A673 (cell line): Measurements from ENCODE around the gene TRIM74. TPM values are rescaled to one million over a fixed set of nuclear protein-coding genes. Genes with fewer than 3 reads are reported as not detected.
"Not testable (repeated sequence)": the region's sequence is repeated elsewhere in the genome, so short reads cannot be mapped to it uniquely, and the experiment has no call there.

Experiments used
- BruUV-seq: library from RNA; stranded (reverse); fragments of 400-500 nt; replicated peaks from 2 replicates; lab custom pipeline; 2021; lab: Mats Ljungman, UMichigan
- CTCF ChIA-PET: fragments of 300-600 bp; sonication (Branson Sonifier 250); formaldehyde crosslinking; loops from one replicate; lab custom pipeline; 2022; ENCODE audit warnings: antibody characterized with exemption; lab: Charles Lee
- POLR2A ChIA-PET: fragments of 300-600 bp; sonication (Branson Sonifier 250); formaldehyde crosslinking; loops from one replicate; lab custom pipeline; 2022; ENCODE audit warnings: antibody characterized with exemption; ENCODE audit not compliant: low non-redundant PET; lab: Charles Lee
- DNase-seq: peaks from one replicate; pipeline ENCODE4 v3.0.0-alpha.2; 2015; ENCODE audit warnings: low spot score
- H3K27ac ChIP-seq: fragments of 200-600 bp; sonication (generic); 2 replicates; pipeline ENCODE4 v1.5.1; 2016; ENCODE audit warnings: mixed run types, low read depth, mild to moderate bottlenecking, mixed read lengths, antibody characterized with exemption, low read length; ENCODE audit not compliant: poor library complexity, severe bottlenecking
- H3K27me3 ChIP-seq: fragments of 200-600 bp; sonication (generic); replicated peaks from 2 replicates; pipeline ENCODE4 v1.6.1; 2017; ENCODE audit warnings: mixed run types, low read depth, mild to moderate bottlenecking, mixed read lengths, antibody characterized with exemption, low read length; ENCODE audit not compliant: insufficient read depth, poor library complexity
- H3K36me3 ChIP-seq: fragments of 200-600 bp; sonication (generic); 2 replicates; pipeline ENCODE4 v1.6.1; 2016; ENCODE audit warnings: mixed run types, mild to moderate bottlenecking, mixed read lengths, antibody characterized with exemption, low read length; ENCODE audit not compliant: insufficient read depth, poor library complexity, severe bottlenecking
- H3K4me1 ChIP-seq: fragments of 200-600 bp; sonication (generic); 2 replicates; pipeline ENCODE4 v1.6.1; 2017; ENCODE audit warnings: mixed run types, mild to moderate bottlenecking, mixed read lengths, antibody characterized with exemption, low read length; ENCODE audit not compliant: insufficient read depth, poor library complexity, severe bottlenecking
- H3K4me3 ChIP-seq: fragments of 200-600 bp; sonication (generic); 2 replicates; pipeline ENCODE4 v1.5.1; 2016; ENCODE audit warnings: low read depth, mixed run types, mild to moderate bottlenecking, mixed read lengths, low read length; ENCODE audit not compliant: poor library complexity, severe bottlenecking
- H3K9me3 ChIP-seq: fragments of 200-600 bp; sonication (generic); 2 replicates; pipeline ENCODE4 v1.6.1; 2016; ENCODE audit warnings: mixed run types, low read depth, mild to moderate bottlenecking, mixed read lengths, antibody characterized with exemption, low read length; ENCODE audit not compliant: poor library complexity, severe bottlenecking
- intact Hi-C: fragments of 100-400 bp; cut with micrococcal nuclease; formaldehyde crosslinking; loops from one replicate; pipeline ENCODE4 v1.10.0; 2022; ENCODE audit not compliant: unreplicated experiment
- total RNA-seq: library from RNA; stranded (reverse); gene quantifications from 2 replicates; pipeline ENCODE4 v1.2.3, GENCODE V29; 2021

The TRIM74 gene
- total RNA-seq, 1 experiment from 2014 or later = not detected

DNA sequence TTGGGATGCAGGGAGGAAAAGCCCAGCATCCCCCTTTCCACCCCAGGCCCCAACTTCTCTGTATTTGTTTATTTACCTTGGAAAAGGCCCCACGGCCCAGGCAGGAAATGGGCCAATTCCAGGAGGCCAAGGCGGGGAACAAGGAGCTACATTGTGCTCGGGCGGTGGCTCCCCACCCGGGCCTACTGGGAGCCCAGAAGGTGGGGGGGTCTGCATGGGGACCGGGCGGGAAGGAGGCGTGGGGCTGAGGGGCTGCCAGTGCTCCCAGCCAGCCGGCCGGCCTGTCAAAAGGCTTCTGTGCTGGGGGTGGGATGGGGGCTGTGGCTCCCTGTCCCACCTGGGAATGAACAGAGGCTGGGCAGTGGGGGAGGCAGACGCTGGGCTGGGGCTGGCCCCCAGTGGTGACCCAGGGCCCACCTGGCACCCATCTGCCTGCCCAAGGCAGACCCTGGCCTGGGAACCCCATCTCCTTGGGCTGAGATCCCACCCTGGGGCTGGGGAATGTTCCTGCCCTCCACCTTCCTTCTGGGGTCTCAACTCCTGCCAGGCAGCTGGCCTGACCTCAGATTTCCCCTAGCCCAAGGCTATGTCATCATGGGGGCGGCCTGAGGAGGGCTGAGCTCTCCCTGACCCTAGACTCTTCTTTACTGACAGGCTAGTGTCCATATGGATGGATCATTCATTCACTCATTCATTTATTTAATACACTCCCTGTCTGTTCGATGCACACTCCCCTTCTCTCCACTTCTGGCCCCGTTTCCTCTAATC is 21.1 kb upstream of the TRIM74 start:
- H3K36me3 ChIP-seq, DNase-seq, intact Hi-C loops, CTCF ChIA-PET, POLR2A ChIA-PET, H3K27ac ChIP-seq, H3K4me3 ChIP-seq, H3K9me3 ChIP-seq, H3K27me3 ChIP-seq, H3K4me1 ChIP-seq, BruUV-seq: not testable (repeated sequence)

DNA sequence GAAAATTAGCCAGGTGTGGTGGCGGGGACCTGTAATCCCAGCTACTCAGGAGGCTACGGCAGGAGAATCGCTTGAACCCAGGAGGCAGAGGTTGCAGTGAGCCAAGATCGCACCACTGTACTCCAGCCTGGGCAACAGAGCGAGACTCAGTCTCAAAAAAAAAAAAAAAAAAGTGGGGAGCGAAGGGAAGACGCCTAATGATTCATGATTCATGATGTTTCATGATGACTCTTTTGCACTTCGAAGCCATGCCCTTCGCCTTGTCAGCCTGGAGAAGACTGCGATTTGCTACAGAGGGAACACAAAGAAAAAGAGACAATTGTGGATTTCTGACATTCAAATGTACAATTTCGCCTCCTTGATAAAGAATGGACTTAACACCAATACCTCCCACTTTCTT is 12.8 kb upstream of the TRIM74 start:
- H3K4me3 ChIP-seq, POLR2A ChIA-PET, CTCF ChIA-PET, H3K9me3 ChIP-seq, H3K27ac ChIP-seq, BruUV-seq, H3K36me3 ChIP-seq, DNase-seq, intact Hi-C loops, H3K27me3 ChIP-seq, H3K4me1 ChIP-seq: not testable (repeated sequence)

DNA sequence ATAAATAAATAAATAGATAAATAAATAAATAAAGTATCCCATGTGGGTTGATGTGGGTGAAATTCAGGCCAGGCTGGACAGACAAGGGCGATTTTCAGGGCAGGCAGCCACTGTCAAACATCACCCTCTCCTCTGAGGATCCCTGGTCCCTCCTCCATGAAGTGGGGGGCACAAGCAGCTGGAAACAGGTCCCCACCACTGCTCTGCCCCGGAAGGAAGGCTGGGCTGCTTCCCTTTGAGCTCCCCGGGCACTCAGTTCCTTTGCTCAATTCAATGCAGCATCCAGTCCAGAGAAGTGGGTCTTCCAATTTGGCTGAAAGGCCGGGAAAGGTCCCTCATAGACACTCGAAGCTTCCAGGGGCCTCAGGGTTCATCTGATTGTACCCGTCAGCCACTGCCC is 11.1 kb upstream of the TRIM74 start:
- H3K4me1 ChIP-seq, intact Hi-C loops, H3K36me3 ChIP-seq, POLR2A ChIA-PET, H3K27ac ChIP-seq, BruUV-seq, CTCF ChIA-PET, H3K9me3 ChIP-seq, H3K27me3 ChIP-seq, H3K4me3 ChIP-seq, DNase-seq: not testable (repeated sequence)

DNA sequence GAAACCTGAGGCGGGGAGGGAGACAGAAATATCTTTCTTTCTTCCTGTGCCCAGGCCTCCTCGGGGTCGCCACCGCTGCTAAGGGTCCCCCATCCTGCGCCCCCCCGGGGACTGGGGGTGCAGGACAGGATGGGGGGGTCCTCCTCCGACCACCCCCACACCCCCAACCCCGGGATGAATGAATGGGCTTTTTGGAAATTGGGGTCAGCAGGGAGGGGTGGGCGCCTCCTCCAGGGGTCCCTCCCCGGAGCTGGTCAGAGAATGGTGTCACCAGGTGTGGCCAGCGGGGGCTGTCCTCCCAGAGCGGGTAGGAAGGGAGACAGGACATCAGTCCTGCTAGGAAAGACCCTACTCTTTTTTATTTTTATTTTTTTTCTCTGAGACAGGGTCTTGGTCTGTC is 7.2 kb upstream of the TRIM74 start:
- H3K9me3 ChIP-seq, H3K4me3 ChIP-seq, POLR2A ChIA-PET, H3K27ac ChIP-seq, H3K4me1 ChIP-seq, DNase-seq, BruUV-seq, H3K27me3 ChIP-seq, H3K36me3 ChIP-seq, CTCF ChIA-PET, intact Hi-C loops: not testable (repeated sequence)

DNA sequence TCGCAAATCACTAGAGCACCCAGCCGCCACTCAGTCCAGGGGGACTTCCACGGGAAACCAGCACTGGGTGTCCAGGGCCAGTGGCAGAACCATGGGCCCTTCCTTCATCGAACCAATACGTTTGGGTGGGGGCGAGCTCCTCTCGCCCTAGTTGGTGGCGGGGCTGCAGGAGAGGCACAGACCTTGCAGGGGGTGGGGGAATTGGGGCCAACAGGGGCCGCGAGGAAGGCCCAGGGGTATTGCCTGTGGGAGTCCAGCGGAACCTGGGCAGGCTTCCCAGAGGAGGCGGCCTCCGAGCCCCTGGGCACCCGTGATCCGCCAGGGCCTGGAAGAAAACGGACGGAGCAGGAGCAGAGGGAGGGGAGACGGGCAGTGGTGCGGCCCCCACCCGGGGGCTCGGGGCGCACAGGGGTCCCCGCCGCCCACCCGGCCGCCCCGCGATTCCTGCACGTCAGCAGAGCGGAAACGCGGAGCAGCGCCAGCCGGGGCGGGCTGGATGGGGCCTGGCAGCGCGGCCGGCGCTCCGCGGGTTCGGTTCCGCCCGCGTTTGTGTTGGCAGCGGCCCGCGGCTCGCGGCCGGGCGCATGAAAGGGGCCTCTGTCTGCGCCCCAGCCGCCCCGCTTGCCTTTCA is 6.5 kb upstream of the TRIM74 start:
- BruUV-seq, intact Hi-C loops, CTCF ChIA-PET, POLR2A ChIA-PET, H3K36me3 ChIP-seq, H3K27ac ChIP-seq, H3K9me3 ChIP-seq, DNase-seq, H3K4me3 ChIP-seq, H3K27me3 ChIP-seq, H3K4me1 ChIP-seq: not testable (repeated sequence)

DNA sequence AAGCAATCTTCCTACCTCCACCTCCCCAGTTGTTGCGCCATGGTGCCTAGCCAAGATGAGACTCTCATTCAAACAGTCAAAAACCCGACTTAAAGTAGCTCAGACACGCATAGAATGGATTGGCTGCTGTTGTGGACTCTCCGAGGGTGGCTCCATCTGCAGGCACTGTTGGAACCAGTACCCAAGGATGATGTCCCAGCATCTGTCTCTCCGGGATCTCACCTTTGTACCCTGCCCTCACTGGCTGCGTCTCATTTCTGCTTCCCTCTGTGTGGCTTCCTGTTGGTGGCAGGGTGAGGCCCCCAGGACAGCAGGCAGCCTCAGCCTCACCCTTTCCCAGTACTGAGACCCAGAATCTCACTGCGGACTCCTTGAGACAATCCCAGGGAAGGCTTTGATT is 5.5 kb upstream of the TRIM74 start:
- intact Hi-C loops, BruUV-seq, H3K36me3 ChIP-seq, H3K27me3 ChIP-seq, DNase-seq, POLR2A ChIA-PET, H3K4me3 ChIP-seq, H3K4me1 ChIP-seq, H3K9me3 ChIP-seq, CTCF ChIA-PET, H3K27ac ChIP-seq: not testable (repeated sequence)

DNA sequence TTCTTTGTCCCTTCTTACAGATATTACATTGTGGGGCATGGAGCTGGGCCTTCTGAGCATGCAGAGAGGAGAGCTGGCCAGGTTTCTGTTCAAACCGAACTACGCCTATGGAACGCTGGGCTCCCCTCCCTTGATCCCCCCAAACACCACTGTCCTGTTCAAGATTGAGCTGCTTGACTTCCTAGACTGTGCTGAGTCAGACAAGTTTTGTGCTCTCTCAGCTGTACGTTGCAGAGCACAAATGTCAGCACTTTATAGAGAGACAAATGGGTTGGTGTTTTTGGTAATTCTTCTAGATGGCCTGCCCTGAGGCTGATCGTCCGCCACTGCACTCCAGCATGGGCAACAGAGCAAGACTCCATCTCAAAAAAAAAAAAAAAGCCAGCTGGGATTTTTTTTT is 2.2 kb upstream of the TRIM74 start:
- POLR2A ChIA-PET, CTCF ChIA-PET, H3K27me3 ChIP-seq, H3K36me3 ChIP-seq, DNase-seq, H3K4me1 ChIP-seq, intact Hi-C loops, H3K27ac ChIP-seq, H3K4me3 ChIP-seq, H3K9me3 ChIP-seq, BruUV-seq: not testable (repeated sequence)
